ENCODE results near the gene S100P.
"Not testable (repeated sequence)": the region's sequence is repeated elsewhere in the genome, so short reads cannot be mapped to it uniquely, and the experiment has no call there.

The S100P gene

GRCh38 chr4:6721121-6721520 lies 27.4 kb downstream of the S100P start:
- 0 out of 2 replicates have a peak overlapping the region, but pooled peaks have one; percentile 24 for H3K27ac ChIP-seq
- TF ChIP-seq CTCF (conservative IDR thresholded peaks at IDR 0.05), result no peak

GRCh38 chr4:6722891-6723290 lies 29.2 kb downstream of the S100P start:
- no peak for TF ChIP-seq CTCF (conservative IDR thresholded peaks at IDR 0.05)
- no peak overlapping the region for H3K27ac ChIP-seq

DNA sequence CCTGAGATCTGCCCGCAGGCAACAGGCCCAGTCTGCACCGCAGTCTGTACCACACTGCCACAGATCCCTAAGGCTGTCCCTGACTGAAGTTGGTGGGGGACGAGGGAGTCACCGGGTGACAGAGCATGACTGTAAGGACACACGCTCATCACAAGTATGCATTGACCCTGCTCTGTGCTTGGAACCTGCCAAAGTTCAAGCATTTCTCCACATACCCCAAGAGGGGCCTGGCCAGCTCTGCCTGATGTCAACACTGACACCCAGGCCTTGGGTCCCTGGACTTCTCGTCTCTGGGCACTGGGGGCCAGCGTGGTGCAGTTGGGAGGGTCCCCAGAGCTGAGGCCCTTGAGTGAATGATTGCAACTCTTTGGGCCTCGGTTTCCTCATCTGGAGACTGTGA lies 30.2 kb downstream of the S100P start:
- H3K27ac ChIP-seq, result no peak overlapping the region
- no peak for TF ChIP-seq CTCF (conservative IDR thresholded peaks at IDR 0.05)

GRCh38 chr4:6724421-6725111 lies 30.9 kb downstream of the S100P start:
- TF ChIP-seq CTCF (conservative IDR thresholded peaks at IDR 0.05), result no peak
- no peak overlapping the region for H3K27ac ChIP-seq

GRCh38 chr4:6725427-6725961 lies 31.8 kb downstream of the S100P start:
- not testable (repeated sequence) for H3K27ac ChIP-seq

DNA sequence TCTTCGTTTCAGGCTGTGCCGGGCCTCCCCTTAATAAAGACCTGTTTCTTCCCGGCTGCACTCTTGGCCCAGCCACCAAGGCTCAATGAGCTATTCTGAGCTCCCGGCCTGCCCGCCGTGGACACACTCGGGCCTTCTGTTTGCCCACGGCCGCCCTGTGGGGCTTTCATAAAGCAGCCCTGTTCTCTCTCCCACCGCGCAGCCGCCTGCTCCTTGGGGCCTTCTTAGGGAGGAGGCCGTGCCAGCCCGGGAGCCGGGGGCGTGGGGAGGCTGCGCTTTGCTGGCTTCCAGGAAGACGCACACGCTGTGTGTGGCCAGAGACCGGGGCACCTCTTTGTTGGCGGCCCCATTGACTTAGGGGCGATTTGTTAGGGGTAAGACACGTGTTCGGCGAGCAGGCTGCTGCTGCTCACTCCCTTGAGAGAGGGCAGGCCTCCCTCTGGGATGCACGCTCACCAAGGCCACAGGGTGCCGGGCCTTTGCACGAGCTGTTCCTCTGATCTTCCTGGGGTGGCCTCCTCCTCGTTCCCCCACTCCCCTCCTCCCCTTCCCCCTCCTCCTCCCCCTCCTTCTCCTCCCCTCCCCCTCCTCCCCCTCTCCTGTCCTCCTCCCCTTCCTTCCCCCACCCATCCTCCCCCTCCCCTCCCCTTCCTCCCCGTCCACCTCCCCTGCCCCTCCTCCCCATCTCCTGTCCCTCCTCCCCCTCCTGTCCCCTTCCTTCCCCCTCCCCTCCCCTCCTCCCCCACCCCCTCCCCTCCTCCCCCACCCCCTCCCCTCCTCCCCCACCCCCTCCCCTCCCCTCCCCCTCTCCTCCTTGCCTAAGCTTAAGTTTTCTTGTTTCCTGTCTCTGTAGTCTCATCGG lies 33.6 kb downstream of the S100P start:
- TF ChIP-seq CTCF (conservative IDR thresholded peaks at IDR 0.05), result no peak
- no peak overlapping the region for H3K27ac ChIP-seq

GRCh38 chr4:6727943-6728250 lies 34.2 kb downstream of the S100P start:
- no peak for TF ChIP-seq CTCF (conservative IDR thresholded peaks at IDR 0.05)
- peak overlapping the region; percentile 70; the same call in 1 of the 2 replicates for H3K27ac ChIP-seq

Data from VCaP (cell line).